Measurements from ENCODE around the gene MYO15A.

- no peak for TF ChIP-seq EZH2 (IDR thresholded peaks at IDR 0.05)
- no peak for TF ChIP-seq RAD21 (IDR thresholded peaks at IDR 0.05; ENCODE audit: low read depth)
- TF ChIP-seq POLR2AphosphoS5 (IDR thresholded peaks at IDR 0.05; ENCODE audit: low read depth, low read length) = no peak
- TF ChIP-seq SRF (IDR thresholded peaks at IDR 0.05; ENCODE audit: low read depth) = no peak
- TF ChIP-seq POLR2A (IDR thresholded peaks at IDR 0.05; ENCODE audit: borderline replicate concordance, extremely low read depth, insufficient read depth, insufficient read length) = no peak
Observed at GRCh38 chr17:18167421-18167820, 58.9 kb downstream of the MYO15A start.

Measured in HCT116 (cell line).